PC-9 (cell line): ENCODE data around the gene PLCG2. TPM values are rescaled to one million over a fixed set of nuclear protein-coding genes. Genes with fewer than 3 reads are reported as not detected.
"Not testable (repeated sequence)": the region's sequence is repeated elsewhere in the genome, so short reads cannot be mapped to it uniquely, and the experiment has no call there.

Experiments used
- BruUV-seq: library from RNA; stranded (reverse); fragments of 400-500 nt; replicated peaks from 2 replicates; lab custom pipeline; 2021; lab: Mats Ljungman, UMichigan
- CTCF ChIA-PET: fragments of 300-600 bp; sonication (Branson Sonifier 250); formaldehyde crosslinking; loops from one replicate; lab custom pipeline; 2022; ENCODE audit warnings: antibody characterized with exemption; lab: Charles Lee
- POLR2A ChIA-PET: fragments of 300-600 bp; sonication (Branson Sonifier 250); formaldehyde crosslinking; loops from one replicate; lab custom pipeline; 2022; ENCODE audit warnings: antibody characterized with exemption; ENCODE audit not compliant: unreplicated experiment; lab: Charles Lee
- DNase-seq, 2 experiments: peaks; one replicate each; pipeline versions ENCODE4 v3.0.0 to v3.0.0-alpha.2; 2015 to 2022; ENCODE audit warnings: mixed read lengths in 1 of 2
- H2AFZ ChIP-seq: fragments of 200-600 bp; sonication (generic); 2 replicates; pipeline ENCODE4 v1.8.1; 2017; ENCODE audit warnings: antibody characterized with exemption
- H3F3A ChIP-seq: fragments of 200-600 bp; sonication (generic); 2 replicates; pipeline ENCODE4 v1.8.1; 2017; ENCODE audit warnings: antibody characterized with exemption, mild to moderate bottlenecking, low read depth; ENCODE audit not compliant: insufficient read depth
- H3K27ac ChIP-seq: fragments of 200-600 bp; sonication (generic); 2 replicates; pipeline ENCODE4 v1.6.1; 2016; ENCODE audit warnings: mixed run types
- H3K27me3 ChIP-seq: fragments of 200-600 bp; sonication (generic); 2 replicates; pipeline ENCODE4 v1.6.1; 2016; ENCODE audit warnings: low read depth, mixed run types; ENCODE audit not compliant: insufficient read depth
- H3K36me3 ChIP-seq: fragments of 200-600 bp; sonication (generic); 2 replicates; pipeline ENCODE4 v1.6.1; 2016; ENCODE audit warnings: low read depth, mixed run types
- H3K4me1 ChIP-seq: fragments of 200-600 bp; sonication (generic); replicated peaks from 2 replicates; pipeline ENCODE4 v1.6.1; 2016; ENCODE audit warnings: mixed run types; ENCODE audit not compliant: insufficient read depth
- H3K4me2 ChIP-seq: fragments of 200-600 bp; sonication (generic); 2 replicates; pipeline ENCODE4 v1.6.1; 2017; ENCODE audit warnings: mixed run types
- H3K4me3 ChIP-seq: fragments of 200-600 bp; sonication (generic); 2 replicates; pipeline ENCODE4 v1.6.1; 2016; ENCODE audit warnings: mixed run types
- H3K79me2 ChIP-seq: fragments of 200-600 bp; sonication (generic); 2 replicates; pipeline ENCODE4 v1.6.1; 2017; ENCODE audit warnings: low read depth, mixed run types
- H3K9me2 ChIP-seq: fragments of 200-600 bp; sonication (generic); 2 replicates; pipeline ENCODE4 v1.8.1; 2017; ENCODE audit warnings: mild to moderate bottlenecking; ENCODE audit not compliant: insufficient read depth
- H3K9me3 ChIP-seq: fragments of 200-600 bp; sonication (generic); 2 replicates; pipeline ENCODE4 v1.8.1; 2016; ENCODE audit warnings: low read depth; ENCODE audit not compliant: insufficient read depth
- H4K20me1 ChIP-seq: fragments of 200-600 bp; sonication (generic); 2 replicates; pipeline ENCODE4 v1.8.1; 2017; ENCODE audit not compliant: insufficient read depth
- CTCF ChIP-seq: fragments of 200-600 bp; sonication (generic); conservative IDR thresholded peaks from 2 replicates; pipeline ENCODE4 v1.6.1; 2017; ENCODE audit warnings: mixed run types, antibody characterized with exemption, mild to moderate bottlenecking, moderate library complexity
- EZH2 ChIP-seq: fragments of 200-600 bp; sonication (generic); IDR thresholded peaks from 2 replicates; pipeline ENCODE4 v1.8.0; 2017; ENCODE audit warnings: antibody characterized with exemption, low read depth
- intact Hi-C: fragments of 100-400 bp; cut with micrococcal nuclease; formaldehyde crosslinking; loops from one replicate; pipeline ENCODE4 v1.10.0; 2022; ENCODE audit not compliant: unreplicated experiment
- total RNA-seq: library from RNA; stranded (reverse); gene quantifications from 2 replicates; pipeline ENCODE4 v1.2.3, GENCODE V29; 2021

PLCG2 gene
- total RNA-seq, 1 experiment from 2014 or later = 10.8 TPM

DNA sequence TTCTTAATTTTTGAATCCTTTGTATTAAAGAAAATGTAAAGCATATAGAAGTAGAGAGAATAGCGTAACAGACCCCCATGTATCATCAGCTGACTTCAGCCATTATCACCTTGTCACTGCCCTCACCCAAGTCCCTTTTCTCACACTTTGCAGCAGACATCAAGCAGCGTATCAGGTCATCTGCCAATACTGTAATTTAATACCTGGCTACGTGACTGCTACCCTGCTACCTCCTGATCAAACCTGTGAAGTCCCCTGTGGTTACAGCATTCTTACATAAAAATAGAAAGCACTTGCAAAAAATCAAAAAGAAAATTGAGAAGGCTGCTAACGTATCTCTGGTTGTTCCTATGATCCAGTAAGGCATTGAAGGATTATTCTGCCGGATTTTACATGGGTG is 96.4 kb downstream of the PLCG2 start:
- no TSS peak for BruUV-seq
- TF ChIP-seq EZH2 = no peak
- TF ChIP-seq CTCF = no peak
- no peak for DNase-seq
- H3K4me1 ChIP-seq = no peaks in the 10 kb centered on the region
- no peak overlapping the region for H3K4me3 ChIP-seq
- H2AFZ ChIP-seq = no peak overlapping the region
- ChIA-PET POLR2A (no interaction called here), CTCF (no interaction called here)
- H3K36me3 ChIP-seq = no peaks in the 10 kb centered on the region
- intact Hi-C loops = no loop called here
- no peaks in the 10 kb centered on the region for H3K27me3 ChIP-seq
- H3K9me3 ChIP-seq = no peaks in the 10 kb centered on the region
- H3K27ac ChIP-seq = no peak overlapping the region
- no peaks in the 10 kb centered on the region for H3K79me2 ChIP-seq
- H3K4me2 ChIP-seq = no peak overlapping the region
- H3F3A ChIP-seq = no peaks in the 10 kb centered on the region
- no peaks in the 10 kb centered on the region for H3K9me2 ChIP-seq
- H4K20me1 ChIP-seq = no peaks in the 10 kb centered on the region

GRCh38 chr16:81876273-81876900 is 97.3 kb downstream of the PLCG2 start:
- no peaks in the 10 kb centered on the region for H3K9me3 ChIP-seq
- H3K36me3 ChIP-seq = no peaks in the 10 kb centered on the region
- no peaks in the 10 kb centered on the region for H4K20me1 ChIP-seq
- no peak overlapping the region for H2AFZ ChIP-seq
- no peak overlapping the region for H3K4me3 ChIP-seq
- intact Hi-C loops = no loop called here
- no peaks in the 10 kb centered on the region for H3F3A ChIP-seq
- no peaks in the 10 kb centered on the region for H3K9me2 ChIP-seq
- TF ChIP-seq EZH2 (no peak), CTCF (no peak)
- no peaks in the 10 kb centered on the region for H3K79me2 ChIP-seq
- BruUV-seq = no TSS peak
- DNase-seq = no peak
- no peaks in the 10 kb centered on the region for H3K27me3 ChIP-seq
- H3K4me1 ChIP-seq = no peaks in the 10 kb centered on the region
- no peak overlapping the region for H3K27ac ChIP-seq
- CTCF ChIA-PET = interaction anchor here (0.6 to 1.0 kb wide), 2 partner anchors 12 to 123 kb away, joined by 4 to 5 read pairs; no protein-coding TSS in a partner anchor
- POLR2A ChIA-PET = interaction anchor here (0.6 kb wide), 1 partner anchor 737 kb away, joined by 6 read pairs; no protein-coding TSS in a partner anchor
- H3K4me2 ChIP-seq = no peak overlapping the region

DNA sequence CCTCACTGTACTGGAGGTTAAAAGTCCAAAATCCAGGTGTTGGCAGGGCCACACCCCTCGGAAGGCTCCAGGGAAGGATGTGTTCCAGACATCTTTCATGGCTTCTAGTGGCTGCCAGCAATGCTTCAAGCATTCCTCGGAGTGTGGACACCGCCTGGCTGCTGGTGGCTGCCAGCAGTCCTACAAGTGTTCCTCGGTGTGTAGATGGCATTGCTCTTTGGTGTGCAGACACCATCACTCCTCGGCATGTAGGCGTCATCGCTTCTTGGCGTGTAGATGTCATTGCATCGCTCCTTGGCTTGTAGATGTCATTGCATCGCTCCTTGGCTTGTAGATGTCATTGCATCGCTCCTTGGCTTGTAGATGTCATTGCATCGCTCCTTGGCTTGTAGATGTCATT is 98.4 kb downstream of the PLCG2 start:
- not testable (repeated sequence) for BruUV-seq

GRCh38 chr16:81878529-81878928 is 99.4 kb downstream of the PLCG2 start:
- H3K9me3 ChIP-seq = no peaks in the 10 kb centered on the region
- no peaks in the 10 kb centered on the region for H3K36me3 ChIP-seq
- H3K4me3 ChIP-seq = no peak overlapping the region
- ChIA-PET CTCF (interaction anchor here (0.6 kb wide), 1 partner anchor 826 kb away, joined by 4 read pairs; no protein-coding TSS in a partner anchor), POLR2A (no interaction called here)
- H4K20me1 ChIP-seq = no peaks in the 10 kb centered on the region
- no peaks in the 10 kb centered on the region for H3F3A ChIP-seq
- H3K4me2 ChIP-seq = no peak overlapping the region
- no peaks in the 10 kb centered on the region for H3K79me2 ChIP-seq
- no peaks in the 10 kb centered on the region for H3K4me1 ChIP-seq
- no peak for DNase-seq
- BruUV-seq = no TSS peak
- no peak overlapping the region for H3K27ac ChIP-seq
- no peaks in the 10 kb centered on the region for H3K9me2 ChIP-seq
- TF ChIP-seq EZH2 = no peak
- TF ChIP-seq CTCF = no peak
- intact Hi-C loops = no loop called here
- no peaks in the 10 kb centered on the region for H3K27me3 ChIP-seq
- H2AFZ ChIP-seq = no peak overlapping the region

More for the DNA sequence above, 98.4 kb downstream of the PLCG2 start:
- H3K4me2 ChIP-seq, CTCF ChIA-PET, H4K20me1 ChIP-seq, intact Hi-C loops, H3K9me3 ChIP-seq, H3K4me3 ChIP-seq, H3K36me3 ChIP-seq, H3K4me1 ChIP-seq, DNase-seq, H3K27ac ChIP-seq, H2AFZ ChIP-seq, H3K9me2 ChIP-seq, H3K27me3 ChIP-seq, H3K79me2 ChIP-seq, H3F3A ChIP-seq, POLR2A ChIA-PET: not testable (repeated sequence)
